ENCODE results near the gene PLIN3.
"Not testable (repeated sequence)": the region's sequence is repeated elsewhere in the genome, so short reads cannot be mapped to it uniquely, and the experiment has no call there.

PLIN3 gene

DNA sequence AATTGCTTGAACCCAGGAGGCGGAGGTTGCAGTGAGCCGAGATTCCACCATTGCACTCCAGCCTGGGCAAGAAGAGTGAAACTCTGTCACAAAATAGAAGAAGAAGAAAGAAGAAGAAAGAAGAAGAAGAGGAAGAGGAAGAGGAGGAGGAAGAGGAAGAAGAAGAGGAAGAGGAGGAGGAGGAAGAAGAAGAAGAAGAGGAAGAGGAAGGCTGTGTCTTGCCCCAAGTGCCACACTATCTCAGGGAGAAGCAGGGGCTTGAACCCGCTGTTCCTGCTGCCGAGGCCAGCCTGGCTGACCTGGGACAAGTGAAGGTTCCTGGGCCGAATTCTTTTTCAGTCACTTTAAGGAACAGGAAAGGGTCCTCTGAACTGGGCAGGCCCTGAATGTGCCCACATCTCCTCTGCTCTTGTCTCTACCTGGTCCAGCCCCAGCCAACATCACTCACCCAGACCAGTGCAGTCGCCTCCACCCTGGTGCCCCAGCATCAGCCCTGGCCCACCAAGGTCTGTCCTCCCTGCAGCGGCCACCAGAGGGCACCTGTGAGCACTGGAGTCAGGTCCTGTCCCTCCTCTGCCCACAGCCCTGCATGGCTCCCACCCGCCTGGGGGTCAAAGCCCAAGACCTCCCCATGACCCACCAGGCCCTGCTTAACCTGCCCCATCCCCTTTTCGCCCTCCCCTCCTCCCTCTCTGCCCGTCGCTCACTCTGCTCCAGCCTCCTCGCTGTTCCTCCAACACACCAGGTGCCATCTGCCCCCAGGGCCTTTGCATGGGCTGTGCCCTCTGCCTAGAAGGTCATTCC, 55.9 kb downstream of the PLIN3 start:
- DNase-seq (ENCODE audit: low read depth) = peak; percentile 73

DNA sequence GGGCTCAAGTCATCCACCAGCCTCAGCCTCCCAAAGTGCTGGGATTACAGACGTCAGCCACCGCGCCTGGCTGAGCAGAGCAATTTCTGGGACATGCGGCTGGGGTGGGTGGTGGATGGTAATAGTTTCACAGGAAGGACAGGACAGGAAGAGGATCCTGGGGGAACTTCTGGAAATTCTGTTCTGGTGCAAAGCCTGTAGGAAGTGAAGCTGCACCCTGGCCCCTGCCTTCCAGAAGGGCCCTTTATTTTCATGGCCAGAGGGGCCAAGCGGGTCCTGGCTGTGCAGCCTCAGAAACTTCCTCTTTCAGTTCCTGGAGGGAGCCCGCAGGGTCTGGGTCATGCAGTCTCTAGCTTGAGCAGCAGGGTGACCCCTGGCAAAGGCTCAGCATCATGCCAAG, 60.3 kb downstream of the PLIN3 start:
- no peak for DNase-seq (ENCODE audit: low read depth)

DNA sequence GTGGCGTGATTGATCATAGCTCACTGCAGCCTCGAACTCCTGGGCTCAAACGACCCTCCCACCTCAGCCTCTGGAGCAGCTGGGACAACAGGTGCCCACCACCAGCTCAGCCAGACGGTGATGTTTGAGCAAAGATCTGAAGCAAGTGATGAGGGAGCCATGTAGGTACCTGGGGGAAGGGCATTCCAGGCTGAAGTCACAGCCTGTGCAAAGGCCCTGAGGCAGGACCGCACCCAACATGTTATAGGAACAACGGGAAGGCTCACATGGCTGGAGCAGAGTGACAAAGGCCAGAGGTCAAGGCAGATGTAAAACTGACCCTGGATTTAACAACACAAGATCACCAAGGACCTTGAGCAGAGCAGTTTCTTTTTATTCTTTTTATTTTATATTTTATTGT, 61.1 kb downstream of the PLIN3 start:
- no peak for DNase-seq (ENCODE audit: low read depth)

DNA sequence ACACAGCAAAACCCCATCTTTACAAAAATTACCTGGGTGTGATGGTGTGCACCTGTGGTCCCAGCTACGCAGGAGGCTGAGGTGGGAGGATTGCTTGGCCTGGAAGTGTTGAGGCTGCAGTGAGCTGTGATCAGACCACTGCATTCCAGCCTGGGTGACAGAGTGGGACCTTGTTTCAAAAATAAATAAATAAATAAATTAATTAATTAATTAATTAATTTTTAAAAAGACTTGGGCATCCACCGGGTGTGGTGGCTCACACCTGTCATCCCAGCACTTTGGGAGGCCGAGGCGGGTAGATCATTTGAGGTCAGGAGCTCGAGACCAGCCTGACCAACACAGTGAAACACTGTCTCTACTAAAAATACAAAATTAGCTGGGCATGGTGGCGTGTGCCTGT, 62.3 kb downstream of the PLIN3 start:
- DNase-seq (ENCODE audit: low read depth) = not testable (repeated sequence)

DNA sequence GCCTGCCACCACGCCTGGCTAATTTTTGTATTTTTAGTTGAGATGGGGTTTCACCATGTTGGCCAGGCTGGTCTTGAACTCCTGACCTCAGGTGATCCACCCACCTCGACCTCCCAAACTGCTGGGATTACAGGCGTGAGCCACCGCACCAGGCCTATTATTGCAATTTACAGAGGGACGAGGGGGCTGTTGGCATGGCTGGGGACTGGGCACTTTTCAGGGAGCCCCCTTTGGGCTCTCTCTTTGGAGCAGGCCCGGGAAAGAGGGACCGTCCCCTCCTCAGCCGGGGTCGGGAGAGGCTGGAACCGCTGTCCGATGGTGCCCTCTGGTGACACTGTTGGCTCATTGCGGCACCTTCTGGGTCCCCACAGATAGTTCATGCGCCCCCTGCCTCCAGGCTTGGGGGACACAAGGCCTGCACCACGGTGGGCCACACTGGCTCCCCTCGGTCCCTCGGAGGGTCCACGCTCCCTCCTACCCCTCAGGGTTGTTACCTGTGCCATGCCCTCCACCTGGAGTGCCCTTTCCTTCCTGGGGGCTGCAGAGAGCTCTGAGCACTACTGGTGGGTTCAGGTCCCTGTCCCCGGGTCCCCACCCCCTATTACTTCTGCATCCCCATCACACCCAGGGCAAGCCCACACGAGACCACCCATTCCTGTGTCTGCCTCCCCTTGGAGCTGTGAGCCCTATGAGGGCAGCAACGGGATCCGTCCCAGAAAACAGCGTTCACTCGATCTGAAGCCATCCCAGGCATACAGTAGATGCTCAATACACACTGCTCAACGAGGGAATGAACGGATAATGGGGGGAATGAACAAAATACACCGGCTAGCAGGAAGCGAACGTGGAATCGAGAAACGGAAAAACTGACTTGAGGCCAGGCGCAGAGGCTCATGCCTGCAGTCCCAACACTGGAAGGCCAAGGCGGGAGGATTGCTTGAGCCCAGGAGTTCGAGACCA, 63.5 kb downstream of the PLIN3 start:
- DNase-seq (ENCODE audit: low read depth) = peak; percentile 31

DNA sequence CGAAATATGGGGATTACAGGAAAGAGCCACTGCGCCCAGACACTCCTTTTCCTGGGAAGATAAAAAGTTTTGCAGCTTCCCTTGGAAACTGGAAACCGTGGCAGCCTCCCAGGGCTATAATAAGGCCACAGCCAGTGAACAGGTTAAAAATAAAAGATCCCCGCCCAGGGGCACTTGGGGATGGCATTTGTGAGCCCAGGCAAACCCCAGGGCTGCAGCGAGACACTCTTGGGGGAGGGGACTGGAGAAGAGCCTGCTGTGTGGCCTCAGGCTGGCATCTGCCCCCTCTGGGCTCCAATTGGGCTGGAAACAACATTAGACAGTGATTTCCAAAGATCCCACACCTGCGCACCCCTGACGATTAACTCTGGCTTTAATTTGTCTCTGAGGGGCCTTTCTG, 64.8 kb downstream of the PLIN3 start:
- DNase-seq (ENCODE audit: low read depth) = no peak

DNA sequence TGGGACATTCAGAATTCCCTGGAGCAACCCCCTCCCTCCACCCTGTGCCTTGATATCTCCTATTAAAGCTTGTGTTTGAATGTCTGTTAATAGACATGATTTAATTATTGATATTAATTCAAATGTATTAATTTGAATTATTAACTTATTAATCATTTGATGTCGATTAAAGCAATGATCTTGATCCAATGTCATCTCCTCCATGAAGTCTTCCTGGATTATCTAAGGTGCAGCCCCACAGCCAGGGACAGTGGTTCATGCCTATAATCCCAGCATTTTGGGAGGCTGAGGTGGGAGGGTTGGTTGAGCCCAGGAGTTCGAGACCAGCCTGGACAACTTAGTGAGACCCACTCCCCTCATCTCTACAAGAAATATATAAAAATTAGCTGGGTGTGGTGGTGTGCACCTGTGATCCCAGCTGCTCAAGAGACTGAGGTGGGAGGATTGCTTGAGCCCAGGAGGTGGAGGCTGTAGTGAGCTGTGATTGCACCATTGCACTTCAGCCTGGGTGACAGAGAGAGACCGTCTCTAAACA, 66.3 kb downstream of the PLIN3 start:
- no peak for DNase-seq (ENCODE audit: low read depth)

DNA sequence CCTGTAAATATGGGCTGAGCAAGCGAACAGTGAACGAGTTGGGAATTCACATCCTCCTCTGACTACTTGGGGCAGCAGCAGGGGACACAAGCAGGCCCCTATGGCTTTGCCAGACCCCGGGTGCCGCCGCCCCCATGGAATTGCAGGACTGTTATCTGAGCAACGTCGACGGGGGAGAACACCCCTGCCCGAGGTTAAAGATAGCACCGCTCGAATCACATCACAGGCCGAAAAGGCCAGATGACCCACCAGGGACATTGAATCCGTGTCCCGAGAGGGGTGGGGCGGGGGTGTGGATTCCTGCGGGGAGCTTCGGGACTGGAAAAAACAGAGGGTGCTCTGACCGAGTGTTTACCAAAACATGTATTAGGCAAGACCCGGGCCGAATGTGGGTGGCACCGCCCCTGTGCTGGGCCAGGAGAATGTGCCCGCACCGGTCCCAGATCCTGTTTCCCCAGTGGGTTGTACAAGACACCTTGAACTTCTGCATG, 66.8 kb downstream of the PLIN3 start:
- DNase-seq (ENCODE audit: low read depth) = no peak

DNA sequence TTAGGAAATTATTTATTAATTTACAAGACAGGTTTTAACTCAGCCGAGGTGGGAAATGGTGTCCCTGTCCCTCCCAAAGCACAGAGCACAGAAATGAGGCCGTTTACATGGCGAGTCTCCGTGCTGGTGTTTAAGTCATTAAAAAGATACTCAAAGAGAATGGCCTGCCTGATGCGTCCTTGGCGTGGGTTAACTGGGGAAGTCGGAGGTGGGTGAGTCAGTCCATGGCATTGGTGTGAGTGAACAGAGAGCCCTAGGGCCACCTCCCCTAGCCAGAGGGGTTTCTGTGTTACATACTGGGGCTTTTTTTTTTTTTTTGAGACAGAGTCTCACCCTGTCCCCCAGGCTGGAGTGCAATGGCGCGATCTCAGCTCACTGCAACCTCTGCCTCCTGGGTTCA, 72.1 kb downstream of the PLIN3 start:
- DNase-seq (ENCODE audit: low read depth) = no peak

DNA sequence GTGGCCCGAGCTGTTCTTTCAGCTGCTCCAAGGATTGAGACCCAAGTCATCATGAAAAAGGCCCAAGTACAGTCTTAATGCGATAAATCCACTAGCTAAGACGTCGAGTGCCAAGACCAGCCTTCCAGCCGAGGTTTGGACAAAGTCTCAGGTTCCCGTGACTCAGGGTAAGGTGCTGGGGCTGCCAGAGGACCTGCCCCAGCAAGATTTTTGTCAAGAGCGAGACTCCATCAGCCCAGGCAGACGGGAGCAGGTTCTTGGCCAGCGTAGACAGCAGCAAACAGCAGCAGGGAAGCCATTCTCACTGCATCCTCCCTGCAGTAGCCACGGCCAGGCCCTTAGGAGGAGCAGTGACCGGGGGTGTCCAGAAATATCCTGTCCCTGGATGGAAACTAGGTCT, 72.5 kb downstream of the PLIN3 start:
- DNase-seq (ENCODE audit: low read depth) = no peak

DNA sequence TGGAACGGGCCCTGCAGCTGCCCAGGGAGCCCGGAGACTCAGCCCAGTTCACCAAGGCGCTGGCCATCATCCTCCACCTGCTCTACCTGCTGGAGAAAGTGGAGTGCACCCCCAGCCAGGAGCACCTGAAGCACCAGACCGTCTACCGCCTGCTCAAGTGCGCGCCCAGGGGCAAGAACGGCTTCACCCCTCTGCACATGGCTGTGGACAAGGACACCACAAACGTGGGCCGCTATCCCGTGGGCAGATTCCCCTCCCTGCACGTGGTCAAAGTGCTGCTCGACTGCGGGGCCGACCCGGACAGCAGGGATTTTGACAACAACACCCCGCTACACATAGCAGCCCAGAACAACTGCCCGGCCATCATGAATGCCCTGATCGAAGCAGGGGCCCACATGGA, 74.2 kb downstream of the PLIN3 start:
- DNase-seq (ENCODE audit: low read depth) = not testable (repeated sequence)

DNA sequence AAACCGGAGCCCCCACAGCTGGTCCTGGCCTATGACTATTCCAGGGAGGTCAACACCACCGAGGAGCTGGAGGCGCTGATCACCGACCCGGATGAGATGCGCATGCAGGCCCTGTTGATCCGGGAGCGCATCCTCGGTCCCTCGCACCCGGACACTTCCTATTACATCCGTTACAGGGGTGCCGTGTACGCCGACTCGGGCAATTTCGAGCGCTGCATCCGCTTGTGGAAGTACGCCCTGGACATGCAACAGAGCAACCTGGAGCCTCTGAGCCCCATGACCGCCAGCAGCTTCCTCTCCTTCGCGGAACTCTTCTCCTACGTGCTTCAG, 74.6 kb downstream of the PLIN3 start:
- DNase-seq (ENCODE audit: low read depth) = not testable (repeated sequence)

DNA sequence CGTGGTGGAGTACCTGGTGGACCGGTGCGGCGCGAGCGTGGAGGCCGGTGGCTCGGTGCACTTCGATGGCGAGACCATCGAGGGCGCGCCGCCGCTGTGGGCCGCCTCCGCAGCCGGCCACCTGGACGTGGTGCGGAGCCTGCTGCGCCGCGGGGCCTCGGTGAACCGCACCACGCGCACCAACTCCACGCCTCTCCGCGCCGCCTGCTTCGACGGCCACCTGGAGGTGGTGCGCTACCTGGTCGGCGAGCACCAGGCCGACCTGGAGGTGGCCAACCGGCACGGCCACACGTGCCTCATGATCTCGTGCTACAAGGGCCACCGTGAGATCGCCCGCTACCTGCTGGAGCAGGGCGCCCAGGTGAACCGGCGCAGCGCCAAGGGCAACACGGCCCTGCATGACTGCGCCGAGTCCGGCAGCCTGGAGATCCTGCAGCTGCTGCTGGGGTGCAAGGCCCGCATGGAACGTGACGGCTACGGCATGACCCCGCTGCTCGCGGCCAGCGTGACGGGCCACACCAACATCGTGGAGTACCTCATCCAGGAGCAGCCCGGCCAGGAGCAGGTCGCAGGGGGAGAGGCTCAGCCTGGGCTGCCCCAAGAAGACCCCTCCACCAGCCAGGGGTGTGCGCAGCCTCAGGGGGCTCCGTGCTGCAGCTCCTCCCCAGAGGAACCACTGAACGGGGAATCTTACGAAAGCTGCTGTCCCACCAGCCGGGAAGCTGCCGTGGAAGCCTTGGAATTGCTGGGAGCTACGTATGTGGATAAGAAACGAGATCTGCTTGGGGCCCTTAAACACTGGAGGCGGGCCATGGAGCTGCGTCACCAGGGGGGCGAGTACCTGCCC, 75.2 kb downstream of the PLIN3 start:
- DNase-seq (ENCODE audit: low read depth) = not testable (repeated sequence)

DNA sequence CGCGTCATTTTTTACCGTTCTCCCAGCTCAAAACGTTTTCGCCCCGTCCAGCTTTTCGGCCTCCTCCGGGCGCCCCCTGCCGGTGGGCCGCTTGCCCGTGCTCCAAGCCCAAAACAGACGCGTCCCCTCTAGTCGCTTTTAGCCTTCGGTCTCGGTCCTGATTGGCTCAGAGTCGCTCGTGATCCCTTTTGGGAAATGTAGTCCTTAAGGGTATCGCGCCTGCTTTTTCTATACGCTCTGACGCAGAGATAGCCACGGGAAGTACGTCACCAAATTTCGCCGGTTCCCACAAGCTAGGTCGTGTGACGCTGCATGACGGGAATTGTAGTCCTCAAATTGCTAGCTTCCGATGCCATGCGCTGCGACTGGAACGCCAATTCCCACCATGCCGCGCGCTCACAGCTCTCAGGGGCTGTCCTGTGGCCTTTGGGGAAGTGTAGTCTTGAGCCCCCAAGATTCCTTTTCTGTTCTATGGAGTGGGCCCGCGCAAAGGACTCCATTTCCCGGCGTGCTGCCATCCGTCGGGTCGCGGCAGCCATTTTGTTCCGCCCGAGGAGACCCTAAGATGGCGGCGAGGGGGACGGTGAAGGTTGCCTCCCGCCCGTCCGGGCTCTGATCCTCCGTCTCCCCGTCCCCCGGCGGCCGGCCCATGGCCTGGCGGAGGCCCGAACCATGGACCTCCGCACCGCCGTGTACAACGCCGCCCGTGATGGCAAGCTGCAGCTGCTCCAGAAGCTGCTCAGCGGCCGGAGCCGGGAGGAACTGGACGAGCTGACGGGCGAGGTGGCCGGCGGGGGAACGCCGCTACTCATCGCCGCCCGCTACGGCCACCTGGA, 76.1 kb downstream of the PLIN3 start, which contains the start of gene FEM1A:
Gene FEM1A (plus strand): TSS at position 552 of the 836 bp plus-strand sequence. CDS start 121 bp downstream, at position 673.
- peak; percentile 97 for DNase-seq (ENCODE audit: low read depth)
